ENCODE data around the gene KREMEN1. TPM values are rescaled to one million over a fixed set of nuclear protein-coding genes. Genes with fewer than 3 reads are reported as not detected.

The KREMEN1 gene
- total and polyA plus RNA-seq, 2 experiments from 2014 or later, result 1.8 to 3.8 TPM

GRCh38 chr22:29167032-29167911, 94.4 kb downstream of the KREMEN1 start:
- no peaks in the 10 kb centered on the region for H3K4me1 Mint-ChIP-seq
- Histone ChIP-seq H3K27me3 (ENCODE audit: insufficient read depth) (no peaks in the 10 kb centered on the region), H2AFZ (peak overlapping the region; percentile 56; the same call in 1 of the 2 replicates), H4K20me1 (replicated peaks; ENCODE audit: insufficient read depth) (no peaks in the 10 kb centered on the region), H3K4me1 (ENCODE audit: insufficient read depth) (no peaks in the 10 kb centered on the region), H3F3A (replicated peaks; ENCODE audit: low read depth) (no peaks in the 10 kb centered on the region), H3K79me2 (replicated peaks; ENCODE audit: insufficient read depth) (no peaks in the 10 kb centered on the region), H3K27ac (ENCODE audit: low read depth) (no peak overlapping the region), H3K4me3 (no peak overlapping the region), H3K36me3 (ENCODE audit: insufficient read depth) (no peaks in the 10 kb centered on the region), H3K4me2 (no peak overlapping the region), H3K9me2 (ENCODE audit: insufficient read depth) (0 out of 2 replicates have a peak, but pooled peaks cover 3% of the 10 kb centered on the region)
- H3K27me3 Mint-ChIP-seq (ENCODE audit: insufficient read depth, low read depth, poor library complexity), result peaks cover 19% of the 10 kb centered on the region
- no peak overlapping the region for H3K27ac Mint-ChIP-seq
- no peaks in the 10 kb centered on the region for H3K9me3 Mint-ChIP-seq
- no peak for DNase-seq (ENCODE audit: low spot score)
- TF ChIP-seq STAT1 (IDR thresholded peaks at IDR 0.05; ENCODE audit: unreplicated experiment), result no peak
- TF ChIP-seq NANOG (IDR thresholded peaks at IDR 0.05; ENCODE audit: borderline replicate concordance), result no peak
- no peak for TF ChIP-seq ZNF114 (CRISPR knock-in tag; IDR thresholded peaks at IDR 0.05)
- no peak for TF ChIP-seq ZNF331 (CRISPR knock-in tag; IDR thresholded peaks at IDR 0.05; ENCODE audit: low read depth)
- no peak for TF ChIP-seq POLR2AphosphoS5 (IDR thresholded peaks at IDR 0.05; ENCODE audit: low read depth)
- no peak for TF ChIP-seq EZH2 (IDR thresholded peaks at IDR 0.05; ENCODE audit: low read depth, unreplicated experiment)
- no peak for TF ChIP-seq CREB1 (CRISPR knock-in tag; IDR thresholded peaks at IDR 0.05; ENCODE audit: low read depth)
- no peak for TF ChIP-seq ZNF462 (CRISPR knock-in tag; IDR thresholded peaks at IDR 0.05)
- TF ChIP-seq, protein P1, sequence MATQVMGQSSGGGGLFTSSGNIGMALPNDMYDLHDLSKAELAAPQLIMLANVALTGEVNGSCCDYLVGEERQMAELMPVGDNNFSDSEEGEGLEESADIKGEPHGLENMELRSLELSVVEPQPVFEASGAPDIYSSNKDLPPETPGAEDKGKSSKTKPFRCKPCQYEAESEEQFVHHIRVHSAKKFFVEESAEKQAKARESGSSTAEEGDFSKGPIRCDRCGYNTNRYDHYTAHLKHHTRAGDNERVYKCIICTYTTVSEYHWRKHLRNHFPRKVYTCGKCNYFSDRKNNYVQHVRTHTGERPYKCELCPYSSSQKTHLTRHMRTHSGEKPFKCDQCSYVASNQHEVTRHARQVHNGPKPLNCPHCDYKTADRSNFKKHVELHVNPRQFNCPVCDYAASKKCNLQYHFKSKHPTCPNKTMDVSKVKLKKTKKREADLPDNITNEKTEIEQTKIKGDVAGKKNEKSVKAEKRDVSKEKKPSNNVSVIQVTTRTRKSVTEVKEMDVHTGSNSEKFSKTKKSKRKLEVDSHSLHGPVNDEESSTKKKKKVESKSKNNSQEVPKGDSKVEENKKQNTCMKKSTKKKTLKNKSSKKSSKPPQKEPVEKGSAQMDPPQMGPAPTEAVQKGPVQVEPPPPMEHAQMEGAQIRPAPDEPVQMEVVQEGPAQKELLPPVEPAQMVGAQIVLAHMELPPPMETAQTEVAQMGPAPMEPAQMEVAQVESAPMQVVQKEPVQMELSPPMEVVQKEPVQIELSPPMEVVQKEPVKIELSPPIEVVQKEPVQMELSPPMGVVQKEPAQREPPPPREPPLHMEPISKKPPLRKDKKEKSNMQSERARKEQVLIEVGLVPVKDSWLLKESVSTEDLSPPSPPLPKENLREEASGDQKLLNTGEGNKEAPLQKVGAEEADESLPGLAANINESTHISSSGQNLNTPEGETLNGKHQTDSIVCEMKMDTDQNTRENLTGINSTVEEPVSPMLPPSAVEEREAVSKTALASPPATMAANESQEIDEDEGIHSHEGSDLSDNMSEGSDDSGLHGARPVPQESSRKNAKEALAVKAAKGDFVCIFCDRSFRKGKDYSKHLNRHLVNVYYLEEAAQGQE (IDR thresholded peaks at IDR 0.05; ENCODE audit: unreplicated experiment), result no peak
- TF ChIP-seq ETS1 (IDR thresholded peaks at IDR 0.05), result no peak
- TF ChIP-seq EZH2phosphoT487 (IDR thresholded peaks at IDR 0.05; ENCODE audit: unreplicated experiment), result no peak
- TF ChIP-seq, protein P2, sequence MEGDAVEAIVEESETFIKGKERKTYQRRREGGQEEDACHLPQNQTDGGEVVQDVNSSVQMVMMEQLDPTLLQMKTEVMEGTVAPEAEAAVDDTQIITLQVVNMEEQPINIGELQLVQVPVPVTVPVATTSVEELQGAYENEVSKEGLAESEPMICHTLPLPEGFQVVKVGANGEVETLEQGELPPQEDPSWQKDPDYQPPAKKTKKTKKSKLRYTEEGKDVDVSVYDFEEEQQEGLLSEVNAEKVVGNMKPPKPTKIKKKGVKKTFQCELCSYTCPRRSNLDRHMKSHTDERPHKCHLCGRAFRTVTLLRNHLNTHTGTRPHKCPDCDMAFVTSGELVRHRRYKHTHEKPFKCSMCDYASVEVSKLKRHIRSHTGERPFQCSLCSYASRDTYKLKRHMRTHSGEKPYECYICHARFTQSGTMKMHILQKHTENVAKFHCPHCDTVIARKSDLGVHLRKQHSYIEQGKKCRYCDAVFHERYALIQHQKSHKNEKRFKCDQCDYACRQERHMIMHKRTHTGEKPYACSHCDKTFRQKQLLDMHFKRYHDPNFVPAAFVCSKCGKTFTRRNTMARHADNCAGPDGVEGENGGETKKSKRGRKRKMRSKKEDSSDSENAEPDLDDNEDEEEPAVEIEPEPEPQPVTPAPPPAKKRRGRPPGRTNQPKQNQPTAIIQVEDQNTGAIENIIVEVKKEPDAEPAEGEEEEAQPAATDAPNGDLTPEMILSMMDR (conservative IDR thresholded peaks at IDR 0.05; ENCODE audit: low read depth in 2 of 2), result no peak
- no peak for TF ChIP-seq JUNB (IDR thresholded peaks at IDR 0.05; ENCODE audit: unreplicated experiment)
- H3K4me3 Mint-ChIP-seq, result no peak overlapping the region
- no peak for ATAC-seq
- no peaks in the 10 kb centered on the region for H3K36me3 Mint-ChIP-seq (ENCODE audit: low read depth)
